CD14-positive monocyte (primary cell): ENCODE results near the gene TICAM1. TPM values are rescaled to one million over a fixed set of nuclear protein-coding genes. Genes with fewer than 3 reads are reported as not detected.
"Not testable (repeated sequence)": the region's sequence is repeated elsewhere in the genome, so short reads cannot be mapped to it uniquely, and the experiment has no call there.

Source experiments
- DNase-seq, 3 donors: peaks; one replicate each; pipeline ENCODE4 v3.0.0-alpha.2; 2011 to 2022
- H2AFZ ChIP-seq: 2 replicates; pipeline ENCODE4 v1.6.0; 2012; ENCODE audit warnings: mild to moderate bottlenecking, low read depth, low read length, inconsistent platforms; ENCODE audit not compliant: insufficient read depth, poor library complexity, severe bottlenecking
- H3K27ac ChIP-seq, 2 donors: 1 replicate in 1 of 2; 2 replicates in 1 of 2; pipeline ENCODE4 v1.5.1; 2012 to 2013; ENCODE audit warnings: low read length in 2 of 2, control low read depth in 1 of 2, inconsistent platforms in 1 of 2, low read depth in 1 of 2, mild to moderate bottlenecking in 1 of 2
- H3K27me3 ChIP-seq, 2 donors: one replicate each; pipeline versions ENCODE4 v1.6.0 to v1.6.1; 2011 to 2013; ENCODE audit warnings: low read length in 2 of 2; ENCODE audit not compliant: control insufficient read depth in 2 of 2, insufficient read depth in 2 of 2
- H3K36me3 ChIP-seq, 2 donors: replicated peaks in 1 of 2; 1 replicate in 1 of 2; 2 replicates in 1 of 2; pipeline versions ENCODE4 v1.5.1 to v1.6.1; 2012 to 2013; ENCODE audit warnings: low read length in 2 of 2, control low read depth in 1 of 2, inconsistent platforms in 1 of 2, mild to moderate bottlenecking in 1 of 2; ENCODE audit not compliant: insufficient read depth in 2 of 2, control insufficient read depth in 1 of 2
- H3K4me1 ChIP-seq, 2 donors: 1 replicate in 1 of 2; 2 replicates in 1 of 2; pipeline versions ENCODE4 v1.5.1 to v1.6.1; 2012 to 2013; ENCODE audit warnings: low read length in 2 of 2, control low read depth in 1 of 2, inconsistent platforms in 1 of 2, mild to moderate bottlenecking in 1 of 2, moderate library complexity in 1 of 2; ENCODE audit not compliant: insufficient read depth in 2 of 2, control insufficient read depth in 1 of 2
- H3K4me2 ChIP-seq: replicated peaks from 2 replicates; pipeline ENCODE3; 2012; ENCODE audit warnings: low read length, moderate library complexity, mild to moderate bottlenecking; ENCODE audit not compliant: poor library complexity, severe bottlenecking; ENCODE audit errors: extremely low read depth
- H3K4me3 ChIP-seq, 3 experiments: fragments of 200-600 bp in 1 of 3; sonication (generic) in 1 of 3; replicated peaks in 1 of 3; 1 replicate in 2 of 3; 2 replicates in 1 of 3; pipeline ENCODE4 v1.5.1; 2011 to 2013; ENCODE audit warnings: low read length in 3 of 3, mild to moderate bottlenecking in 3 of 3, control low read depth in 2 of 3, low read depth in 2 of 3, inconsistent platforms in 1 of 3, moderate library complexity in 1 of 3
- H3K79me2 ChIP-seq: 2 replicates; pipeline ENCODE4 v1.6.0; 2012; ENCODE audit warnings: mild to moderate bottlenecking, control low read depth, inconsistent platforms, low read length, moderate library complexity; ENCODE audit not compliant: insufficient read depth
- H3K9ac ChIP-seq: 2 replicates; pipeline ENCODE4 v1.6.0; 2017; ENCODE audit warnings: low read length, mild to moderate bottlenecking; ENCODE audit not compliant: insufficient read depth, poor library complexity, severe bottlenecking
- H3K9me3 ChIP-seq, 2 donors: replicated peaks in 1 of 2; 1 replicate in 1 of 2; 2 replicates in 1 of 2; pipeline versions ENCODE4 v1.5.1 to v1.6.1; 2012 to 2013; ENCODE audit warnings: low read length in 2 of 2, control low read depth in 1 of 2; ENCODE audit not compliant: control insufficient read depth in 1 of 2, insufficient read depth in 1 of 2
- H4K20me1 ChIP-seq: 2 replicates; pipeline ENCODE4 v1.6.0; 2012; ENCODE audit warnings: mild to moderate bottlenecking, low read length, control low read depth, moderate library complexity; ENCODE audit not compliant: insufficient read depth
- H3K27ac Mint-ChIP-seq, 7 donors: one replicate each; pipeline ENCODE4 v1.8.0; 2020; ENCODE audit warnings: mild to moderate bottlenecking in 7 of 7, mixed read lengths in 7 of 7, moderate library complexity in 6 of 7, inconsistent platforms in 2 of 7
- H3K27me3 Mint-ChIP-seq, 3 donors: one replicate each; pipeline ENCODE4 v1.8.0; 2021 to 2022; ENCODE audit warnings: low read depth in 3 of 3, mild to moderate bottlenecking in 3 of 3, mixed read lengths in 3 of 3, moderate library complexity in 3 of 3, inconsistent platforms in 1 of 3
- H3K36me3 Mint-ChIP-seq, 2 donors: one replicate each; pipeline ENCODE4 v1.8.0; 2020; ENCODE audit warnings: mixed read lengths in 2 of 2, inconsistent platforms in 1 of 2, mild to moderate bottlenecking in 1 of 2
- H3K4me1 Mint-ChIP-seq: one replicate; pipeline ENCODE4 v1.8.0; 2020; ENCODE audit warnings: mild to moderate bottlenecking, mixed read lengths
- H3K4me3 Mint-ChIP-seq, 2 donors: one replicate each; pipeline ENCODE4 v1.8.0; 2020; ENCODE audit warnings: mild to moderate bottlenecking in 2 of 2, mixed read lengths in 2 of 2, moderate library complexity in 1 of 2
- H3K9me3 Mint-ChIP-seq, 7 donors: one replicate each; pipeline ENCODE4 v1.8.0; 2020 to 2022; ENCODE audit warnings: mixed read lengths in 7 of 7, mild to moderate bottlenecking in 6 of 7, moderate library complexity in 6 of 7, inconsistent platforms in 2 of 7
- CTCF ChIP-seq: fragments of 200-600 bp; IDR thresholded peaks from one replicate; pipeline ENCODE4 v1.8.0; 2022; ENCODE audit warnings: antibody characterized with exemption, mild to moderate bottlenecking
- WGBS: methylation state at CpG from one replicate; pipeline ENCODE4 v1.1.5; 2013; ENCODE audit warnings: missing lambda C conversion rate; ENCODE audit not compliant: insufficient coverage; 5-methylcytosine and 5-hydroxymethylcytosine counted together
- intact Hi-C, 2 donors: fragments of 100-400 bp; cut with micrococcal nuclease; formaldehyde crosslinking; loops; one replicate each; pipeline versions ENCODE4 v1.15.0 to v1.15.1; 2023
- polyA plus RNA-seq, 3 donors: library from polyadenylated mRNA; depleted of rRNA in 1 of 3; unstranded in 2 of 3; stranded (reverse) in 1 of 3; fragments of 300-500 nt in 2 of 3; fragments of >200 nt in 1 of 3; fragmentation: Illumina TruSeq in 2 of 3; gene quantifications; 1 replicate in 2 of 3; 2 replicates in 1 of 3; pipeline ENCODE4 v1.2.3, GENCODE V29; 2012 to 2021

The TICAM1 gene
- polyA plus RNA-seq, 3 donors: 5.9 to 10.7 (median 9.2) TPM

- no peak overlapping the region for H3K4me2 ChIP-seq
- no peaks in the 10 kb centered on the region for H3K27me3 Mint-ChIP-seq
- H3K4me1 Mint-ChIP-seq: peaks cover 9% of the 10 kb centered on the region
- DNase-seq: no peak
- H3K27me3 ChIP-seq: no peaks in the 10 kb centered on the region
- H3K4me3 ChIP-seq: no peak overlapping the region
- H4K20me1 ChIP-seq: peaks cover 57% of the 10 kb centered on the region
- no peaks in the 10 kb centered on the region for H3K9me3 Mint-ChIP-seq
- 95% methylated on average over 10 of the region's 10 CpGs for WGBS
- no peak for TF ChIP-seq CTCF
- peaks cover 1 to 7% of the 10 kb centered on the region in 2 donors for H3K4me1 ChIP-seq
- H3K4me3 Mint-ChIP-seq: no peak overlapping the region
- H3K9ac ChIP-seq: no peak overlapping the region
- H3K27ac ChIP-seq: no peak overlapping the region
- H3K27ac Mint-ChIP-seq: no peak overlapping the region
- peaks cover 29 to 82% of the 10 kb centered on the region in 2 donors for H3K36me3 Mint-ChIP-seq
- H3K9me3 ChIP-seq: no peaks in the 10 kb centered on the region
- peaks cover 46 to 56% of the 10 kb centered on the region in 2 donors for H3K36me3 ChIP-seq
- H3K79me2 ChIP-seq: peaks cover 56% of the 10 kb centered on the region
- intact Hi-C loops: no loop called here
- H2AFZ ChIP-seq: no peak overlapping the region
Observed at GRCh38 chr19:4861147-4861546, 29.6 kb upstream of the TICAM1 start.

- Histone ChIP-seq H3K9me3 (no peaks in the 10 kb centered on the region), H3K27me3 (no peaks in the 10 kb centered on the region), H3K4me1 (peaks cover 0 to 3% of the 10 kb centered on the region in 2 donors), H3K4me3 (no peak overlapping the region), H3K9ac (no peak overlapping the region), H3K27ac (no peak overlapping the region), H2AFZ (no peak overlapping the region), H3K79me2 (peaks cover 42% of the 10 kb centered on the region), H3K4me2 (no peak overlapping the region), H3K36me3 (peaks cover 58 to 70% of the 10 kb centered on the region in 2 donors), H4K20me1 (peaks cover 46% of the 10 kb centered on the region)
- DNase-seq: no peak
- H3K27ac Mint-ChIP-seq: peak overlapping the region in 2 of 7 donors; percentile 30 to 43
- peaks cover 40 to 94% of the 10 kb centered on the region in 2 donors for H3K36me3 Mint-ChIP-seq
- no peak overlapping the region for H3K4me3 Mint-ChIP-seq
- TF ChIP-seq CTCF: no peak
- 79% methylated on average over 11 of the region's 11 CpGs for WGBS
- H3K9me3 Mint-ChIP-seq: no peaks in the 10 kb centered on the region
- no peaks in the 10 kb centered on the region for H3K27me3 Mint-ChIP-seq
- H3K4me1 Mint-ChIP-seq: peaks cover 7% of the 10 kb centered on the region
- intact Hi-C loops: no loop called here
Observed at GRCh38 chr19:4859697-4860096, 28.2 kb upstream of the TICAM1 start.

GRCh38 chr19:4856468-4856867 lies 25.0 kb upstream of the TICAM1 start:
- DNase-seq, H2AFZ ChIP-seq, H3K27me3 Mint-ChIP-seq, H3K9me3 ChIP-seq, H3K9me3 Mint-ChIP-seq, H3K4me2 ChIP-seq, intact Hi-C loops, H3K4me3 Mint-ChIP-seq, H3K4me1 Mint-ChIP-seq, H3K27ac ChIP-seq, H3K9ac ChIP-seq, H3K4me3 ChIP-seq, H3K27me3 ChIP-seq, H3K4me1 ChIP-seq: not testable (repeated sequence)
- 95% methylated on average over 3 of the region's 12 CpGs for WGBS
- H3K36me3 ChIP-seq: peaks cover 63 to 84% of the 10 kb centered on the region in 2 donors
- Mint-ChIP-seq H3K36me3 (peaks cover 47 to 94% of the 10 kb centered on the region in 2 donors), H3K27ac (peak overlapping the region in 2 of 7 donors; percentile 22 to 74)
- peaks cover 10% of the 10 kb centered on the region for H3K79me2 ChIP-seq
- peaks cover 31% of the 10 kb centered on the region for H4K20me1 ChIP-seq
